ENCODE results near the gene VSX2. TPM values are rescaled to one million over a fixed set of nuclear protein-coding genes. Genes with fewer than 3 reads are reported as not detected.

The VSX2 gene
- polyA plus RNA-seq, 1 donor from 2014 or later: not detected

DNA sequence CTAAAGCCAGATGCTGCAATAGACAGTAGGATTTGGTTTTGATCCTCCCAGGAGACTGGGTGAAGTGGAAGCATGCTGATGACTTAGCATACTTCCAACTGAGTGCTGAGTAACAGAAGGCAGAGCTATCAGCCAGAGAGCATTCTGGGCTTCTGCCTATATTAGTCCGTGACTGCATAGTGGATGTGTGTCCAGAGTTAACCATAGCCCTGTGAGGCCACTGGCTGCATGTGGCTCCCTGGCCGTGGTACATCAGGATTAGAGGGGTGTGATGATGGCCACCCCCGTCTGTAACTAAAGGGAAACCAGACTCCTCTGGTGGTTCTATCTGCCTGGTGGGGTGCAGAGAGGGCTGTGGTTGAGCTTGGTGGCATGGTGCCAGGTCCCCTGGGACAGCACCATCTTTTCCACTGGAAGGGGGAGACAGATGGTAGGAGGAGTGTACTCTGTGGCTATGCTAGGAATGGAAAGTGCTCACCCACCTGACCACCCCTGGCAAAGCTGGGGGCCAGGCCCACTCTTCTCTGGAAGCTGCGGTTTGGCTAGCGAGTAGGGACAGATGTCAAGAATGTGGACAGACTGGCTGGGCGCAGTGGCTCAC lies 36.1 kb downstream of the VSX2 start:
- Histone ChIP-seq H3K27ac (ENCODE audit: low read length) (no peak overlapping the region), H3K9ac (ENCODE audit: low read length) (no peak overlapping the region), H3F3A (ENCODE audit: insufficient read depth, low read length, poor library complexity, severe bottlenecking) (no peaks in the 10 kb centered on the region), H3K4me2 (ENCODE audit: low read length) (no peak overlapping the region), H3K9me3 (ENCODE audit: low read length) (no peaks in the 10 kb centered on the region), H2AFZ (ENCODE audit: low read depth, low read length) (no peak overlapping the region), H3K79me2 (replicated peaks; ENCODE audit: insufficient read depth, low read length) (no peaks in the 10 kb centered on the region), H4K20me1 (ENCODE audit: insufficient read depth) (no peaks in the 10 kb centered on the region), H3K36me3 (ENCODE audit: insufficient read depth, low read length) (no peaks in the 10 kb centered on the region), H3K4me3 (ENCODE audit: low read length) (no peak overlapping the region), H3K9me2 (ENCODE audit: insufficient read depth, low read length) (no peaks in the 10 kb centered on the region), H3K27me3 (ENCODE audit: insufficient read depth, low read depth, low read length) (no peaks in the 10 kb centered on the region)
- no peak for TF ChIP-seq RAD21 (conservative IDR thresholded peaks at IDR 0.05)
- no peak for TF ChIP-seq CTCF (IDR thresholded peaks at IDR 0.05; ENCODE audit: poor library complexity, severe bottlenecking)
- no peak for TF ChIP-seq POLR2AphosphoS5 (IDR thresholded peaks at IDR 0.05)
- no peak for TF ChIP-seq EP300 (conservative IDR thresholded peaks at IDR 0.05; ENCODE audit: poor library complexity, severe bottlenecking)
- TF ChIP-seq TAF1 (IDR thresholded peaks at IDR 0.05; ENCODE audit: low read depth): no peak
- TF ChIP-seq EZH2 (IDR thresholded peaks at IDR 0.05; ENCODE audit: borderline replicate concordance, insufficient read depth, low read length, poor library complexity, severe bottlenecking): no peak
- no peak for TF ChIP-seq MXI1 (conservative IDR thresholded peaks at IDR 0.05; ENCODE audit: poor library complexity, severe bottlenecking)
- TF ChIP-seq, protein P1, sequence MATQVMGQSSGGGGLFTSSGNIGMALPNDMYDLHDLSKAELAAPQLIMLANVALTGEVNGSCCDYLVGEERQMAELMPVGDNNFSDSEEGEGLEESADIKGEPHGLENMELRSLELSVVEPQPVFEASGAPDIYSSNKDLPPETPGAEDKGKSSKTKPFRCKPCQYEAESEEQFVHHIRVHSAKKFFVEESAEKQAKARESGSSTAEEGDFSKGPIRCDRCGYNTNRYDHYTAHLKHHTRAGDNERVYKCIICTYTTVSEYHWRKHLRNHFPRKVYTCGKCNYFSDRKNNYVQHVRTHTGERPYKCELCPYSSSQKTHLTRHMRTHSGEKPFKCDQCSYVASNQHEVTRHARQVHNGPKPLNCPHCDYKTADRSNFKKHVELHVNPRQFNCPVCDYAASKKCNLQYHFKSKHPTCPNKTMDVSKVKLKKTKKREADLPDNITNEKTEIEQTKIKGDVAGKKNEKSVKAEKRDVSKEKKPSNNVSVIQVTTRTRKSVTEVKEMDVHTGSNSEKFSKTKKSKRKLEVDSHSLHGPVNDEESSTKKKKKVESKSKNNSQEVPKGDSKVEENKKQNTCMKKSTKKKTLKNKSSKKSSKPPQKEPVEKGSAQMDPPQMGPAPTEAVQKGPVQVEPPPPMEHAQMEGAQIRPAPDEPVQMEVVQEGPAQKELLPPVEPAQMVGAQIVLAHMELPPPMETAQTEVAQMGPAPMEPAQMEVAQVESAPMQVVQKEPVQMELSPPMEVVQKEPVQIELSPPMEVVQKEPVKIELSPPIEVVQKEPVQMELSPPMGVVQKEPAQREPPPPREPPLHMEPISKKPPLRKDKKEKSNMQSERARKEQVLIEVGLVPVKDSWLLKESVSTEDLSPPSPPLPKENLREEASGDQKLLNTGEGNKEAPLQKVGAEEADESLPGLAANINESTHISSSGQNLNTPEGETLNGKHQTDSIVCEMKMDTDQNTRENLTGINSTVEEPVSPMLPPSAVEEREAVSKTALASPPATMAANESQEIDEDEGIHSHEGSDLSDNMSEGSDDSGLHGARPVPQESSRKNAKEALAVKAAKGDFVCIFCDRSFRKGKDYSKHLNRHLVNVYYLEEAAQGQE (IDR thresholded peaks at IDR 0.05; ENCODE audit: borderline replicate concordance): no peak
- TF ChIP-seq SMC3 (conservative IDR thresholded peaks at IDR 0.05; ENCODE audit: poor library complexity): no peak

DNA sequence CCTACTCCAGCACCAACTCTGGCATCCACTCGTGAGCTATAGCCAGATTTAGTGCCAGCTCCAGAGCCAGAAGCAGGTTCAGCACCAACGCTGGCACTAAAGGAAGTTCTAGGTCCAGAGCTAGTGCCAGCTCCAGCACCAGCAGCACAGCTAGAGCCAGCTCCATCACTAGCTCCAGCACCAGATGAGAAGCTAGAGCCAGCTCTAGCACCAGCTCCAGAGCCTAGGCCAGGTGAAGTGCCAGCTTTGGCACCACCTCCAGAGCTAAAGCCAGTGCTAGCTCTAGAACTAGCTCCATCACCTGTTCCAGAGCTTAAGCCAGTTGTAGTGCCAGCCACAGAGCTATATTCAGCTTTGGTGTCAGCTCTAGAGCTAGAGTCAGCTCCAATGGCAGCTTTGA lies 38.8 kb downstream of the VSX2 start:
- Histone ChIP-seq H3K79me2 (replicated peaks; ENCODE audit: insufficient read depth, low read length) (no peaks in the 10 kb centered on the region), H3K4me3 (ENCODE audit: low read length) (no peak overlapping the region), H3F3A (ENCODE audit: insufficient read depth, low read length, poor library complexity, severe bottlenecking) (no peaks in the 10 kb centered on the region), H3K27ac (ENCODE audit: low read length) (no peak overlapping the region), H3K9ac (ENCODE audit: low read length) (no peak overlapping the region), H2AFZ (ENCODE audit: low read depth, low read length) (no peak overlapping the region), H4K20me1 (ENCODE audit: insufficient read depth) (no peaks in the 10 kb centered on the region), H3K36me3 (ENCODE audit: insufficient read depth, low read length) (no peaks in the 10 kb centered on the region), H3K4me2 (ENCODE audit: low read length) (no peak overlapping the region), H3K27me3 (ENCODE audit: insufficient read depth, low read depth, low read length) (no peaks in the 10 kb centered on the region), H3K9me2 (ENCODE audit: insufficient read depth, low read length) (no peaks in the 10 kb centered on the region), H3K9me3 (ENCODE audit: low read length) (no peaks in the 10 kb centered on the region)
- no peak for TF ChIP-seq CTCF (IDR thresholded peaks at IDR 0.05; ENCODE audit: poor library complexity, severe bottlenecking)
- TF ChIP-seq SMC3 (conservative IDR thresholded peaks at IDR 0.05; ENCODE audit: poor library complexity): no peak

Measured in neural cell (in vitro differentiated cells).